H1 (cell line): ENCODE data around the gene SH2D1A. TPM values are rescaled to one million over a fixed set of nuclear protein-coding genes. Genes with fewer than 3 reads are reported as not detected.

Experiments used
- CHD7 ChIP-seq: fragments of 300-600 bp; sonication (generic); IDR thresholded peaks from 2 replicates; pipeline ENCODE4 v1.7.1; 2012; ENCODE audit warnings: low read length, moderate library complexity, mild to moderate bottlenecking, inconsistent platforms; ENCODE audit not compliant: insufficient replicate concordance
- polyA plus RNA-seq, 7 experiments: library from polyadenylated mRNA; depleted of rRNA in 3 of 7; stranded (reverse) in 5 of 7; unstranded in 2 of 7; fragments of >200 nt in 5 of 7; fragments of 200-250 nt in 2 of 7; gene quantifications; 1 replicate in 5 of 7; 2 replicates in 1 of 7; 4 replicates in 1 of 7; pipeline versions ENCODE4 v1.2.1 to v1.2.3, GENCODE V29; 2011 to 2013; ENCODE audit warnings: missing spikeins in 2 of 7, mixed read lengths in 2 of 7
- total RNA-seq: library from RNA; stranded (reverse); fragmentation: NEBNext Ultra II Directional; extraction: Animal tissue kit (Norgen Biotek cat#: 25700); gene quantifications from 2 replicates; pipeline ENCODE4 v1.2.1, GENCODE V29; 2021

Gene SH2D1A
- total and polyA plus RNA-seq, 2 of the 8 experiments (the other 6 are each of a cell fraction or from before 2014, with no cell fraction given), result not detected

GRCh38 chrX:124346877-124347241 is 496 bp downstream of the SH2D1A start (continued):
- no peak for TF ChIP-seq CHD7
